SK-N-SH (cell line): ENCODE results near the gene PDE11A. TPM values are rescaled to one million over a fixed set of nuclear protein-coding genes. Genes with fewer than 3 reads are reported as not detected.

Experiments used
- CTCF ChIA-PET: fragments of 300-600, 350-600 bp; formaldehyde crosslinking; extraction: SDS; loops from one replicate; lab custom pipeline; 2021; lab: Yijun Ruan, JAX
- POLR2A ChIA-PET: fragments of 350-600 bp; sonication (Branson Sonifier 250); formaldehyde crosslinking; extraction: SDS; loops from one replicate; lab custom pipeline; 2020; ENCODE audit warnings: antibody characterized with exemption, inconsistent platforms; lab: Yijun Ruan, JAX
- DNase-seq: peaks from one replicate; pipeline ENCODE4 v3.0.0; 2012
- H2AFZ ChIP-seq: fragments of 200-600 bp; sonication (generic); 2 replicates; pipeline ENCODE4 v1.8.1; 2016; ENCODE audit warnings: antibody characterized with exemption, mild to moderate bottlenecking, low read depth
- H3F3A ChIP-seq: fragments of 200-600 bp; sonication (generic); replicated peaks from 2 replicates; pipeline ENCODE3; 2016; ENCODE audit warnings: antibody characterized with exemption, mild to moderate bottlenecking; ENCODE audit not compliant: insufficient read depth
- H3K27ac ChIP-seq, 2 experiments: fragments of 200-500 bp in 1 of 2; fragments of 200-600 bp in 1 of 2; sonication (Bioruptor generic) in 1 of 2; sonication (generic), shearing (Covaris generic) in 1 of 2; 2 replicates each; pipeline versions ENCODE4 v1.5.1 to v1.6.1; 2014 to 2016; ENCODE audit warnings: low read depth in 2 of 2, inconsistent platforms in 1 of 2, low read length in 1 of 2, mild to moderate bottlenecking in 1 of 2, mixed read lengths in 1 of 2
- H3K27me3 ChIP-seq: fragments of 200-600 bp; sonication (generic), shearing (Covaris generic); 2 replicates; pipeline ENCODE4 v1.6.1; 2016; ENCODE audit warnings: mixed run types; ENCODE audit not compliant: insufficient read depth
- H3K36me3 ChIP-seq, 2 experiments: fragments of 200-500 bp in 1 of 2; fragments of 200-600 bp in 1 of 2; sonication (Bioruptor generic) in 1 of 2; sonication (generic) in 1 of 2; replicated peaks in 1 of 2; 2 replicates each; pipeline versions ENCODE3 to v1.5.1; 2014 to 2016; ENCODE audit warnings: low read length in 1 of 2, mild to moderate bottlenecking in 1 of 2; ENCODE audit not compliant: insufficient read depth in 2 of 2, control insufficient read depth in 1 of 2
- H3K4me1 ChIP-seq, 2 experiments: fragments of 200-500 bp in 1 of 2; fragments of 200-600 bp in 1 of 2; sonication (Bioruptor generic) in 1 of 2; sonication (generic), shearing (Covaris generic) in 1 of 2; 2 replicates each; pipeline versions ENCODE4 v1.5.1 to v1.6.1; 2014 to 2016; ENCODE audit warnings: low read depth in 1 of 2, low read length in 1 of 2, mixed run types in 1 of 2; ENCODE audit not compliant: insufficient read depth in 2 of 2, control insufficient read depth in 1 of 2
- H3K4me2 ChIP-seq: fragments of 200-600 bp; sonication (generic), shearing (Covaris generic); 2 replicates; pipeline ENCODE4 v1.6.1; 2017; ENCODE audit warnings: mixed run types
- H3K4me3 ChIP-seq, 2 experiments: fragments of 200-500 bp in 1 of 2; fragments of 200-600 bp in 1 of 2; sonication (Bioruptor generic) in 1 of 2; sonication (generic), shearing (Covaris generic) in 1 of 2; 2 replicates each; pipeline versions ENCODE4 v1.5.1 to v1.8.1; 2014 to 2016; ENCODE audit warnings: low read depth in 2 of 2, inconsistent platforms in 1 of 2, low read length in 1 of 2, mild to moderate bottlenecking in 1 of 2, mixed read lengths in 1 of 2, moderate library complexity in 1 of 2
- H3K79me2 ChIP-seq: fragments of 200-600 bp; sonication (generic); 2 replicates; pipeline ENCODE4 v1.8.1; 2017; ENCODE audit warnings: mild to moderate bottlenecking; ENCODE audit not compliant: insufficient read depth
- H3K9ac ChIP-seq: fragments of 200-600 bp; sonication (generic); 2 replicates; pipeline ENCODE4 v1.6.1; 2017; ENCODE audit warnings: mixed run types
- H3K9me2 ChIP-seq: fragments of 200-600 bp; sonication (generic); 2 replicates; pipeline ENCODE4 v1.6.1; 2017; ENCODE audit warnings: mixed run types
- H3K9me3 ChIP-seq: fragments of 200-600 bp; sonication (generic); 2 replicates; pipeline ENCODE4 v1.6.1; 2017; ENCODE audit warnings: mixed run types, mild to moderate bottlenecking, moderate library complexity
- H4K20me1 ChIP-seq: fragments of 200-600 bp; sonication (generic); 2 replicates; pipeline ENCODE4 v1.6.1; 2017; ENCODE audit warnings: mild to moderate bottlenecking, mixed run types; ENCODE audit not compliant: insufficient read depth
- CHD2 ChIP-seq: fragments of 150-350 bp; IDR thresholded peaks from 2 replicates; pipeline ENCODE4 v1.6.1; 2018; ENCODE audit warnings: low read length; ENCODE audit not compliant: partially characterized antibody
- EP300 ChIP-seq, 2 experiments: IDR thresholded peaks; 2 replicates each; pipeline versions ENCODE4 v1.4.0 to v1.6.1; 2012; ENCODE audit warnings: borderline replicate concordance in 1 of 2, low read depth in 1 of 2, low read length in 1 of 2
- EZH2phosphoT487 ChIP-seq: fragments of 200-600 bp; sonication (generic); IDR thresholded peaks from 2 replicates; pipeline ENCODE4 v1.6.1; 2017; ENCODE audit warnings: low read depth, mixed run types, mild to moderate bottlenecking, antibody characterized with exemption, moderate library complexity, borderline replicate concordance
- FOSL2 ChIP-seq: IDR thresholded peaks from 2 replicates; pipeline ENCODE4 v1.4.0; 2012; ENCODE audit warnings: low read depth, mild to moderate bottlenecking, moderate library complexity, borderline replicate concordance
- GATA2 ChIP-seq: sonication (generic); formaldehyde crosslinking; IDR thresholded peaks from 2 replicates; pipeline ENCODE4 v1.5.0; 2020; ENCODE audit warnings: mild to moderate bottlenecking, missing genetic modification reagents
- MEF2A ChIP-seq: IDR thresholded peaks from 2 replicates; pipeline ENCODE4 v1.4.0; 2012; ENCODE audit warnings: low read depth, borderline replicate concordance
- MXI1 ChIP-seq: IDR thresholded peaks from 2 replicates; pipeline ENCODE4 v1.6.1; 2012; ENCODE audit warnings: mild to moderate bottlenecking, low read depth, low read length, improper control_type of control experiment
- NFIC ChIP-seq: IDR thresholded peaks from 2 replicates; pipeline ENCODE4 v1.4.0; 2012; ENCODE audit warnings: borderline replicate concordance
- NRF1 ChIP-seq: IDR thresholded peaks from 2 replicates; pipeline ENCODE4 v1.6.1; 2012; ENCODE audit warnings: low read depth, mild to moderate bottlenecking, low read length
- POLR2AphosphoS5 ChIP-seq: IDR thresholded peaks from 2 replicates; pipeline ENCODE4 v1.6.1; 2012; ENCODE audit warnings: low read depth, low read length
- RAD21 ChIP-seq: IDR thresholded peaks from 2 replicates; pipeline ENCODE4 v1.6.1; 2012; ENCODE audit warnings: mild to moderate bottlenecking, low read length
- RFX5 ChIP-seq: IDR thresholded peaks from 2 replicates; pipeline ENCODE4 v1.6.1; 2012; ENCODE audit warnings: mild to moderate bottlenecking, improper control_type of control experiment, low read length
- SMC3 ChIP-seq: IDR thresholded peaks from 2 replicates; pipeline ENCODE4 v1.6.1; 2012; ENCODE audit warnings: low read depth, low read length, improper control_type of control experiment
- TAF1 ChIP-seq: IDR thresholded peaks from 2 replicates; pipeline ENCODE4 v1.6.1; 2012; ENCODE audit warnings: low read depth, mild to moderate bottlenecking, low read length, moderate library complexity, borderline replicate concordance
- TCF12 ChIP-seq: IDR thresholded peaks from 2 replicates; pipeline ENCODE4 v1.4.0; 2012
- TEAD4 ChIP-seq: IDR thresholded peaks from 2 replicates; pipeline ENCODE4 v1.4.0; 2012; ENCODE audit warnings: mild to moderate bottlenecking, borderline replicate concordance; ENCODE audit not compliant: insufficient read depth
- USF2 ChIP-seq: fragments of 150-350 bp; IDR thresholded peaks from 2 replicates; pipeline ENCODE4 v1.6.1; 2017; ENCODE audit warnings: antibody characterized with exemption, low read length, low read depth, borderline replicate concordance
- YY1 ChIP-seq: IDR thresholded peaks from 2 replicates; pipeline ENCODE4 v1.4.0; 2012; ENCODE audit warnings: low read depth, mild to moderate bottlenecking
- ZBTB33 ChIP-seq: IDR thresholded peaks from 2 replicates; pipeline ENCODE4 v1.4.0; 2012; ENCODE audit warnings: low read depth, borderline replicate concordance
- WGBS: methylation state at CpG from one replicate; pipeline ENCODE4 v1.1.6; 2017; ENCODE audit warnings: low lambda C conversion rate; 5-methylcytosine and 5-hydroxymethylcytosine counted together
- polyA plus RNA-seq, 3 experiments: library from polyadenylated mRNA; depleted of rRNA; stranded (reverse); fragments of >200 nt; gene quantifications; 2 replicates each; pipeline ENCODE4 v1.2.3, GENCODE V29; 2012

PDE11A gene
- polyA plus RNA-seq, 1 of the 3 experiments (the other 2 are of a cell fraction), result 0.10 TPM

- Histone ChIP-seq H3K9me3 (no peaks in the 10 kb centered on the region), H3K36me3 (no peaks in the 10 kb centered on the region), H3K9me2 (no peaks in the 10 kb centered on the region), H3K79me2 (no peaks in the 10 kb centered on the region), H3K27ac (no peak overlapping the region), H3K4me1 (peaks cover 0 to 10% of the 10 kb centered on the region in 2 experiments; a peak in 2 of 4 replicates), H3K27me3 (no peaks in the 10 kb centered on the region), H3K9ac (no peak overlapping the region), H4K20me1 (no peaks in the 10 kb centered on the region), H3F3A (no peaks in the 10 kb centered on the region), H3K4me3 (no peak overlapping the region), H3K4me2 (no peak overlapping the region), H2AFZ (no peak overlapping the region)
- TF ChIP-seq TAF1, result no peak
- no peak for TF ChIP-seq EZH2phosphoT487
- no peak for TF ChIP-seq TCF12
- TF ChIP-seq CHD2, result no peak
- TF ChIP-seq ZBTB33, result no peak
- no peak for TF ChIP-seq NRF1
- TF ChIP-seq FOSL2, result no peak
- no peak for TF ChIP-seq RFX5
- TF ChIP-seq POLR2AphosphoS5, result no peak
- POLR2A ChIA-PET, result no interaction called here
- DNase-seq, result no peak
- CTCF ChIA-PET, result no interaction called here
- WGBS, result 45% methylated on average over 2 of the region's 2 CpGs
Observed at GRCh38 chr2:177665948-177666347, 406.6 kb downstream of the PDE11A start.

- TF ChIP-seq FOSL2 (no peak), MXI1 (no peak), TEAD4 (no peak), EZH2phosphoT487 (no peak), RAD21 (no peak), EP300 (IDR thresholded peaks at IDR 0.05; ENCODE audit: borderline replicate concordance in 1 of 2, low read depth in 1 of 2, low read length in 1 of 2) (no peak), CHD2 (no peak), MEF2A (no peak), SMC3 (no peak), POLR2AphosphoS5 (no peak), ZBTB33 (no peak), YY1 (no peak), NFIC (no peak), USF2 (no peak), GATA2 (no peak)
- no peak overlapping the region for H2AFZ ChIP-seq
- H3K79me2 ChIP-seq, result no peaks in the 10 kb centered on the region
- H3K9ac ChIP-seq, result no peak overlapping the region
- no peaks in the 10 kb centered on the region for H3K27me3 ChIP-seq
- H4K20me1 ChIP-seq, result no peaks in the 10 kb centered on the region
- no peak for DNase-seq
- H3K9me2 ChIP-seq, result no peaks in the 10 kb centered on the region
- H3K9me3 ChIP-seq, result no peaks in the 10 kb centered on the region
- H3K4me1 ChIP-seq, result peaks cover 0 to 13% of the 10 kb centered on the region in 2 experiments; a peak in 2 of 4 replicates
- H3K36me3 ChIP-seq, result no peaks in the 10 kb centered on the region
- no peak overlapping the region for H3K4me3 ChIP-seq
- no peak overlapping the region for H3K4me2 ChIP-seq
- no peak overlapping the region for H3K27ac ChIP-seq
- ChIA-PET CTCF (no interaction called here), POLR2A (no interaction called here)
- H3F3A ChIP-seq, result no peaks in the 10 kb centered on the region
- WGBS, result 37% methylated on average over 4 of the region's 4 CpGs
Observed at GRCh38 chr2:177665328-177665727, 407.2 kb downstream of the PDE11A start.
